ENCODE data around the gene SF3B4. TPM values are rescaled to one million over a fixed set of nuclear protein-coding genes. Genes with fewer than 3 reads are reported as not detected.
A peak's percentile ranks its signal among the peaks of the same experiment; 100 is the strongest.

The SF3B4 gene
- total RNA-seq, 6 donors from 2014 or later: 9.4 to 49.1 (median 15.2) TPM

DNA sequence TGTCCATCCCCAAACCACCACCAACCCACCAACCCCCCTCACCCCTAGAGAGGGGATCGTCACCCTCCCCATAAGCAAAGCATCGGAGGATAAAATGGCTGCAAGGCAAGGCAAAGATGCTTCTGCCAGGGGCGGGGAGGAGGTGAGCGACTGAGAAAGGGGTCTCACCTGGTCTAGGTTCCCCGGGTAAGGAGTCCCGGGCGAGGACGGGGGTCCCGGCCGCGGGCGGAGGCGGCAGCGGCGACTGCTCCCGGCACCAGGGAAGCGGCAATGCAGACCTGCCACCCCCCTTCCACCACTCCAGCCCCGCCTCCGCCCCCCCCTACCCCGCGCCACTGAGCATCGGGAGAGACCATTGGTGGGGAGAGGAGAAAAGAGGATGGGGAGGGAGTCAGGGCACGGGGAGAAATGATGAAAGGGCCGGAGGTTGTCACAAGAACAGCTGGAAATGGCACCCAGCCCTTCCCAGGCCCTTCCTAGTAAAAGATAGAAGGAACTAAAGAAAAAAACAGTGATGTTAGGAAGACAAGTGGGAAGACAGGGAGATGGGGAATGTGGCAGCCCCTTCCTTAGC lies 9.9 kb downstream of the SF3B4 start, which contains the start of gene SV2A:
SV2A (minus strand) TSS at position 274 of the 574 bp plus-strand sequence. CDS start 4,004 bp downstream, outside the sequence.
- DNase-seq: peak; percentile 26 to 85
- Histone ChIP-seq H3K36me3 (peaks cover 3 to 12% (median 6%) of the 10 kb centered on the region in 4 donors), H3K9me3 (no peaks in the 10 kb centered on the region), H3K27me3 (peaks cover 0 to 5% (median 0%) of the 10 kb centered on the region in 4 donors), H3K4me3 (peak within 1 kb of the TSS in 3 of 4 donors; percentile 37 to 53 (median 41)), H3K4me1 (peaks cover 7 to 21% (median 10%) of the 10 kb centered on the region in 4 donors), H3K27ac (no peak within 1 kb of the TSS)
- peak in 1 of 2 donors; percentile 62 for ATAC-seq (ENCODE audit: low FRiP score in 2 of 2)
- TF ChIP-seq, protein P1, sequence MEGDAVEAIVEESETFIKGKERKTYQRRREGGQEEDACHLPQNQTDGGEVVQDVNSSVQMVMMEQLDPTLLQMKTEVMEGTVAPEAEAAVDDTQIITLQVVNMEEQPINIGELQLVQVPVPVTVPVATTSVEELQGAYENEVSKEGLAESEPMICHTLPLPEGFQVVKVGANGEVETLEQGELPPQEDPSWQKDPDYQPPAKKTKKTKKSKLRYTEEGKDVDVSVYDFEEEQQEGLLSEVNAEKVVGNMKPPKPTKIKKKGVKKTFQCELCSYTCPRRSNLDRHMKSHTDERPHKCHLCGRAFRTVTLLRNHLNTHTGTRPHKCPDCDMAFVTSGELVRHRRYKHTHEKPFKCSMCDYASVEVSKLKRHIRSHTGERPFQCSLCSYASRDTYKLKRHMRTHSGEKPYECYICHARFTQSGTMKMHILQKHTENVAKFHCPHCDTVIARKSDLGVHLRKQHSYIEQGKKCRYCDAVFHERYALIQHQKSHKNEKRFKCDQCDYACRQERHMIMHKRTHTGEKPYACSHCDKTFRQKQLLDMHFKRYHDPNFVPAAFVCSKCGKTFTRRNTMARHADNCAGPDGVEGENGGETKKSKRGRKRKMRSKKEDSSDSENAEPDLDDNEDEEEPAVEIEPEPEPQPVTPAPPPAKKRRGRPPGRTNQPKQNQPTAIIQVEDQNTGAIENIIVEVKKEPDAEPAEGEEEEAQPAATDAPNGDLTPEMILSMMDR (IDR thresholded peaks at IDR 0.05): no peak
- no peak for TF ChIP-seq POLR2A (IDR thresholded peaks at IDR 0.05)
- no peak for TF ChIP-seq POLR2AphosphoS5 (IDR thresholded peaks at IDR 0.05)
- TF ChIP-seq EP300 (IDR thresholded peaks at IDR 0.05): no peak
- 0 to 2% methylated on average over 11 to 24 of the region's 24 CpGs for WGBS, 2 donors

DNA sequence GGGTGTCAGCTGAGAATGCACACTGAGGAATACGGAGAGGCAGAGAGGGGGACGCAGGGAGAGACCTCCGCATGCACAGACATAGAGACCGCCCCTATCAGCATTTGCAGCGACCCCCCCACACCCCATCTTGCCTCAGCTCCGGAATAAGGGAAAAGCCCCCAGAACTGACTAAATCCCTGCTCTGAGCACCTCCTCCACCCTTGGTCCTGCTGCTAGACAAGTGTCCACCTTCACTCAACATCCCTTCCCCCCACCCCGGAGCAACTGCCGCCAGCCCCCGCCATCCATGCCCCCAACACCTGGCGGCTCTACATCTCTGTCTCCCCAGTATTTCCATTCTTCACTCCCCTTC lies 10.7 kb downstream of the SF3B4 start:
- DNase-seq (no peak), ATAC-seq (ENCODE audit: low FRiP score in 2 of 2) (no peak)
- Histone ChIP-seq H3K4me3 (peak overlapping the region in 3 of 4 donors; percentile 37 to 53 (median 41)), H3K27me3 (peaks cover 0 to 5% (median 0%) of the 10 kb centered on the region in 4 donors), H3K9me3 (no peaks in the 10 kb centered on the region), H3K27ac (no peak overlapping the region), H3K4me1 (peaks cover 7 to 21% (median 10%) of the 10 kb centered on the region in 4 donors), H3K36me3 (peaks cover 0 to 4% (median 2%) of the 10 kb centered on the region in 4 donors)
- 15 to 26% methylated on average over 10 of the region's 10 CpGs for WGBS, 2 donors
- no peak for TF ChIP-seq POLR2AphosphoS5 (IDR thresholded peaks at IDR 0.05)
- TF ChIP-seq, protein P1 (IDR thresholded peaks at IDR 0.05): no peak

DNA sequence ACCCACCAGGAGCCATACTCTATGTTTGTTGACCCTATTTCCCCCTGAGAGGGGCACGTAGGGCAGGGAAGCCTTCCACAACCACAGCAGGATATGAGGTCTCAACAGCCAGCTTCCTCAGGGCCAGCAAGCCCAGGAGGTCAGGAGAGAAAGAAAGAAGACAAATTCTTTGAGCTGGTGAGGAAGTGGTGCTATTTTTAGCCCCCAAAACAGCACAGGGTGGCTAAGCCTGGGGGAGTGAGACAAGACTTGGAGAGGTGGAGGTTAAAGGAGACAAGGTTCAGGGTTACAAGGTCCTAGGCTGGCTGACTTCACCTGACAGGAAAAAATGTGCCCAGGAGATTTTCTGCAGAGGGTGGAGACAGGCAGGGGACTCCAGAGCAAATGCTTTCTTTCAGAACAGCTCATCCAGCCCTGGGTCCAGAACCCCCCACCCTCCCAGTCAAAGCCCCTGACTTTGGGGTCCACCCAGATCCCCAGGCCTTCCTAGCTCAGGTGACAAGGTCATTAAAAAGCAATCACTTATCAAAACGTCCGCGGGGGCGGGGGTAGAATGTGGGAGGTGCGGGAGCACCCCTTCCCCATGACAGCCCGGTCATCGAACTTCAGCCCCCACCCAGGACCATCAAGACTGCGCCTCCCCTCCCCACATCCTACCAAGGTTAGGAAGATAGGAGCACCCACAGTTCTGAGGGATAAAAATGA lies 11.3 kb downstream of the SF3B4 start:
- Histone ChIP-seq H3K9me3 (no peaks in the 10 kb centered on the region), H3K4me3 (peak overlapping the region in 2 of 4 donors; percentile 3 to 53), H3K27ac (no peak overlapping the region), H3K4me1 (peaks cover 7 to 21% (median 10%) of the 10 kb centered on the region in 4 donors), H3K27me3 (peaks cover 0 to 5% (median 0%) of the 10 kb centered on the region in 4 donors), H3K36me3 (peaks cover 0 to under 1% (median 0%) of the 10 kb centered on the region in 4 donors)
- ATAC-seq (ENCODE audit: low FRiP score in 2 of 2) (no peak), DNase-seq (no peak)
- TF ChIP-seq EP300 (IDR thresholded peaks at IDR 0.05) (no peak), POLR2AphosphoS5 (IDR thresholded peaks at IDR 0.05) (no peak), POLR2A (IDR thresholded peaks at IDR 0.05) (no peak)
- TF ChIP-seq, protein P1 (IDR thresholded peaks at IDR 0.05): no peak
- 21 to 29% methylated on average over 8 to 9 of the region's 9 CpGs for WGBS, 2 donors

DNA sequence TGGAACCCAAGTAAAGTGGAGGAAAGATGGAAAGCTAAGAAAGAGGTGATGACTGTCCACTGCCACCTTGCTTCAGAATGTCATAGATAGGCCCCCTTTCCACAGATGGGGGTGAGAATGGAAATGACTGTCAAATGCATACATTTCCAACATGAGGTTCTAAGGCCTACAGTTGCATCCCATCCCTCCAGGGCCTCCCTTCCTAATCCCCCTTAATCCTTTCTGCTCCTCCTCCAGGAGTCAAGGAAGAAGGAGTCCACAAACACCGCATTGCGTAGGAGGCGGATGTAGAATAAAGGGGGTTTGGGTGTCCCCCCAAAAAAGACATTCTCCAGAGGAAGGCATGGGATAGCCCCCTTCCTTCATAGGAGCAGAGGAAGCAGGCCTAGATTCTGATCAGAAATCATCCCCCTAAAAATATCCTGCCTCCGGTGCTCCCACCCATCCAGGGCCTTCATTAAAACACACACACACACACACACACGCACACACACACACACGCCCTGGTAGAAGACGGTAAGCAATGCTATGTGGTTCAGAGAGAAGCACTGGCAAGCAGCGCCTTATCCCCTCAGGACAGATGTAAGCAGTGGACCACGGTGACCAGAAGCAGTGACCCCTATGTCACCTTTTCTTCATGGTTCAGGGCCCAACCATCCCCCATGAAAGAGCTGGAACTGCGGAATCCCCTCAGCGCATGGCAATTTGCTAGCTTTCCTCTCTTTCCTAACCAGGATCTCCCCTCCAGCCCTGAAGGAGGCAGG lies 12.0 kb downstream of the SF3B4 start:
- no peaks in the 10 kb centered on the region for H3K36me3 ChIP-seq
- DNase-seq: no peak
- WGBS, 2 donors: 76 to 82% methylated on average over 11 of the region's 11 CpGs
- H3K27me3 ChIP-seq: peaks cover 0 to 5% (median 0%) of the 10 kb centered on the region in 4 donors
- no peak overlapping the region for H3K4me3 ChIP-seq
- no peaks in the 10 kb centered on the region for H3K9me3 ChIP-seq
- H3K4me1 ChIP-seq: peaks cover 7 to 21% (median 10%) of the 10 kb centered on the region in 4 donors
- no peak overlapping the region for H3K27ac ChIP-seq
- no peak for TF ChIP-seq POLR2A (IDR thresholded peaks at IDR 0.05)
- no peak for ATAC-seq (ENCODE audit: low FRiP score in 2 of 2)

DNA sequence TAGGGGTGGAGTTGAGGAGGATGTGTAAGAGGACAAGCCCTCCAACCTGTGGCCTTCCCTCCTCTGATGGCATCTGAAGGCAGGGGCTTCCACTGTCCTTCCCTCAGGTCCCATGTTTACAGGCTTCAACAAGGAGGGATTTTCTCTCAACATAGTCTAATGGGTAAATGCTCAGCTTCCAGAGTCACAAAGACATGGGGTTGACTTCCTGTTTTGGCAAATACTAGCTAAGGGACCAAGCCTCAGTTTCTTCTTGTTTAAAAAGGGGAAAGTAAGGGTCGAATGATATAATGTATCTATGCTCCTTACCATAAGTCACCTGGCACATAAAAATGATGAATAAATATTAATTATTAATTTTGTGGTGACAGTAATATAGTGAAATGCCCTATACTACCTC lies 13.1 kb downstream of the SF3B4 start:
- TF ChIP-seq POLR2AphosphoS5 (IDR thresholded peaks at IDR 0.05): no peak
- no peak for TF ChIP-seq EP300 (IDR thresholded peaks at IDR 0.05)
- Histone ChIP-seq H3K27ac (no peak overlapping the region), H3K9me3 (no peaks in the 10 kb centered on the region), H3K4me1 (peaks cover 7 to 21% (median 10%) of the 10 kb centered on the region in 4 donors), H3K36me3 (no peaks in the 10 kb centered on the region), H3K4me3 (no peak overlapping the region), H3K27me3 (peaks cover 0 to 5% (median 0%) of the 10 kb centered on the region in 4 donors)
- WGBS, 2 donors: 78 to 89% methylated on average over 1 of the region's 1 CpG
- no peak for ATAC-seq (ENCODE audit: low FRiP score in 2 of 2)
- DNase-seq: no peak

All from upper lobe of left lung (tissue), 6 donors.